Kidney (tissue), 14 donors: Measurements from ENCODE around the gene MMP21. TPM values are rescaled to one million over a fixed set of nuclear protein-coding genes. Genes with fewer than 3 reads are reported as not detected.

ENCODE experiments used
- DNase-seq, 5 donors: peaks; one replicate each; pipeline ENCODE4 v3.0.0-alpha.2; 2013 to 2020
- FAIRE-seq: peaks from 2 replicates; lab custom pipeline; 2012; peaks lifted over from hg19 to GRCh38; lab: Jason Lieb, UNC
- H3K27ac ChIP-seq, 2 donors: one replicate each; pipeline ENCODE4 v1.7.0; 2013; ENCODE audit warnings: low read depth in 2 of 2, low read length in 2 of 2, inconsistent platforms in 1 of 2
- H3K27me3 ChIP-seq: one replicate; pipeline ENCODE4 v1.7.1; 2013; ENCODE audit warnings: low read length, inconsistent platforms; ENCODE audit not compliant: control insufficient read depth, insufficient read depth
- H3K36me3 ChIP-seq, 3 donors: one replicate each; pipeline versions ENCODE4 v1.7.0 to v1.7.1; 2013; ENCODE audit warnings: low read length in 3 of 3, control low read depth in 1 of 3, inconsistent platforms in 1 of 3; ENCODE audit not compliant: insufficient read depth in 3 of 3, control insufficient read depth in 2 of 3
- H3K4me1 ChIP-seq, 3 donors: one replicate each; pipeline versions ENCODE4 v1.7.0 to v1.7.1; 2013; ENCODE audit warnings: low read length in 3 of 3, inconsistent platforms in 1 of 3, low read depth in 1 of 3; ENCODE audit not compliant: control insufficient read depth in 2 of 3, insufficient read depth in 2 of 3
- H3K4me3 ChIP-seq, 3 donors: one replicate each; pipeline versions ENCODE4 v1.7.0 to v1.8.1; 2013; ENCODE audit warnings: low read length in 3 of 3, control low read depth in 1 of 3, inconsistent platforms in 1 of 3
- H3K9ac ChIP-seq, 3 donors: one replicate each; pipeline versions ENCODE4 v1.7.0 to v1.7.1; 2013; ENCODE audit warnings: low read length in 3 of 3, control low read depth in 1 of 3, inconsistent platforms in 1 of 3
- H3K9me3 ChIP-seq, 3 donors: one replicate each; pipeline versions ENCODE4 v1.7.0 to v1.7.1; 2013; ENCODE audit warnings: low read length in 3 of 3, control low read depth in 1 of 3, inconsistent platforms in 1 of 3; ENCODE audit not compliant: control insufficient read depth in 2 of 3, insufficient read depth in 1 of 3
- intact Hi-C: fragments of 100-400 bp; cut with DNase I; formaldehyde crosslinking; loops from one replicate; pipeline ENCODE4 v1.11.1; 2022
- polyA plus RNA-seq: library from polyadenylated mRNA; stranded (reverse); fragments of 350-450 nt; fragmentation: Illumina TruSeq; extraction: RNeasy Lipid Tissue Mini Kit (QIAGEN cat#74804); gene quantifications from one replicate; pipeline ENCODE4 v1.2.3, GENCODE V29; 2014; ENCODE audit warnings: low read depth, low replicate concordance; ENCODE audit not compliant: insufficient read depth
- total RNA-seq: library from RNA; stranded (reverse); fragmentation: NEBNext Ultra II Directional; extraction: Animal tissue kit (Norgen Biotek cat#: 25700); gene quantifications from one replicate; pipeline ENCODE4 v1.2.1, GENCODE V29; 2021
- TF ChIP-seq, protein P1 (sequence below): IDR thresholded peaks from 3 replicates; pipeline ENCODE4 v1.5.1; 2012; ENCODE audit warnings: mild to moderate bottlenecking, moderate library complexity, borderline replicate concordance; ENCODE audit not compliant: insufficient read depth; ENCODE audit errors: extremely low read depth
- donor health status: control.
- donor health status: control.
- donor health status: control.
- donor health status: control.
- donor health status: control.
- donor health status: DM: yes; HTN: yes; CAD: no.
- donor health status: Normal renal cell carcinoma (clear cell type).

Gene MMP21
- total and polyA plus RNA-seq, 2 donors from 2014 or later: 0.13 TPM; not detected in 1

DNA sequence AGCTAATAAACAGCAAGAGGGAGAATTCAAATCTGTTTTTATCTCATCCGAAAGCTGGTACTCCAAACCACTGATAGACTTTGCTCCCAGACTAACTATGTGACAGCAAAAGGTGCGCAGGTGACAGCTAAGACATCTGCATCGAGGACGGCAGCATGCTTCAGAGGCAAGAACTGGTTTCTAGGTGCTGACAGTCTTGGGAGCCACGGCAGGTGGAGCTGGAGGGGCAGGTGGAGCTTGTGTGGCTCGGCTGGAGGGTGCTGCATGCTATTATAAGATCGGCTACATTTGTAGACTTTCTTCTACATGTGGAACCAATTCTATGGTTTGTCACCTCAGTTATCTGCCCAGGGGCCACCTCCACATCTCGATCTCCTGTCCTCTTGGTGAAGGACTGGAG is 21.8 kb upstream of the MMP21 start:
- FAIRE-seq (no peak), DNase-seq (no peak)
- Histone ChIP-seq H3K4me3 (no peak overlapping the region), H3K36me3 (peaks cover 0 to 17% (median 15%) of the 10 kb centered on the region in 3 donors), H3K4me1 (peaks cover 0 to 16% (median 6%) of the 10 kb centered on the region in 3 donors), H3K9me3 (no peaks in the 10 kb centered on the region), H3K27ac (peak overlapping the region in 1 of 2 donors; percentile 18), H3K9ac (no peak overlapping the region), H3K27me3 (no peaks in the 10 kb centered on the region)
- intact Hi-C loops: no loop called here
- TF ChIP-seq, protein P1, sequence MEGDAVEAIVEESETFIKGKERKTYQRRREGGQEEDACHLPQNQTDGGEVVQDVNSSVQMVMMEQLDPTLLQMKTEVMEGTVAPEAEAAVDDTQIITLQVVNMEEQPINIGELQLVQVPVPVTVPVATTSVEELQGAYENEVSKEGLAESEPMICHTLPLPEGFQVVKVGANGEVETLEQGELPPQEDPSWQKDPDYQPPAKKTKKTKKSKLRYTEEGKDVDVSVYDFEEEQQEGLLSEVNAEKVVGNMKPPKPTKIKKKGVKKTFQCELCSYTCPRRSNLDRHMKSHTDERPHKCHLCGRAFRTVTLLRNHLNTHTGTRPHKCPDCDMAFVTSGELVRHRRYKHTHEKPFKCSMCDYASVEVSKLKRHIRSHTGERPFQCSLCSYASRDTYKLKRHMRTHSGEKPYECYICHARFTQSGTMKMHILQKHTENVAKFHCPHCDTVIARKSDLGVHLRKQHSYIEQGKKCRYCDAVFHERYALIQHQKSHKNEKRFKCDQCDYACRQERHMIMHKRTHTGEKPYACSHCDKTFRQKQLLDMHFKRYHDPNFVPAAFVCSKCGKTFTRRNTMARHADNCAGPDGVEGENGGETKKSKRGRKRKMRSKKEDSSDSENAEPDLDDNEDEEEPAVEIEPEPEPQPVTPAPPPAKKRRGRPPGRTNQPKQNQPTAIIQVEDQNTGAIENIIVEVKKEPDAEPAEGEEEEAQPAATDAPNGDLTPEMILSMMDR: no peak

DNA sequence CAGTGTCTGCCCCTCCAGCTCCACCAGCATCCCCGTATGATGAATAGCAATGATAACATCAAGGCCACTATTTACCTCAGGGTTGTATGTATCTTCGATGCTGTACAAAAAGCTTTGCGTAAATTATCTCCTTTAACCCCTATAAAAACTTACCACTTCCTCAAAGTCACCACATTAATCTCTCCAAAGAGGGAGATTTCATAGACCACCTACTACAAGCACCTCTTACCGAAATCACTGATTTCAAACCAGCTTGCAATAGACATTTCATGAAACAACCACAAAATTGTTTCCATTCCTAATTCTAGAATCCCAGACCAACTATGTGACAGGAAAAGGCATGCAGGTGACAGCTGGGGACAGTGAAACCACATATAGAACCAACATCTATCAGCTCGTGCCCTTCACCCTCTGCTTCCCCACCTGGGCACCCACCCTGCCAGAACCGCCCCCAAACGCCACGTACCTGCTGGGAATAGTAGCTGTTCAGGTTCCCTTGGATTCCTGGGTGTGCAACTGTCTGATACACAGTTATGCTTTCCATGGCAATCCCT is 20.1 kb upstream of the MMP21 start:
- H3K36me3 ChIP-seq: peaks cover 0 to 20% (median 15%) of the 10 kb centered on the region in 3 donors
- H3K27me3 ChIP-seq: no peaks in the 10 kb centered on the region
- H3K9ac ChIP-seq: no peak overlapping the region
- DNase-seq (no peak), FAIRE-seq (no peak)
- H3K4me3 ChIP-seq: no peak overlapping the region
- no peak overlapping the region for H3K27ac ChIP-seq
- TF ChIP-seq, protein P1: no peak
- peaks cover 0 to 12% (median 6%) of the 10 kb centered on the region in 3 donors for H3K4me1 ChIP-seq
- intact Hi-C loops: no loop called here
- no peaks in the 10 kb centered on the region for H3K9me3 ChIP-seq

DNA sequence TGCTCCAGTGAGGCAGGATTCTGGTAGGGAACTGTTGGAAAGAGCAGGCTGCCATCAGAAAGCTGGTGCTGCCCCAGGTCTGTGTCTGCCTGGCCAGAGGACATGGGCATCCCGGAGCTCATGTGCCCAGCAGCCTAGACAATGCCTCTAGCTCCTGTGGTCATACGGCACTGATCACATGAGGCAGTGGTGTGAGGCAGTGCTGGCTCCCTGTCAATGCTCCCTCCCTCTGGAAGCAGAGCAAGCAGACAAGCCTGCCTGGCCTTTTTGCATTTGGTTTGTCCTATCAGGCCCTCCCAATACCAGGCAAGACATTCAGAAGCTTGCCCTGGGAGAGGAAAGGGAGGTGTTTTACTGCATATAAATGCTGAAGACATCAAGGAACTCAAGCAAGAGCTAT is 19.5 kb upstream of the MMP21 start:
- TF ChIP-seq, protein P1: no peak
- Histone ChIP-seq H3K27ac (no peak overlapping the region), H3K27me3 (no peaks in the 10 kb centered on the region), H3K9ac (no peak overlapping the region), H3K9me3 (no peaks in the 10 kb centered on the region), H3K4me1 (peaks cover 0 to 12% (median 6%) of the 10 kb centered on the region in 3 donors), H3K36me3 (peaks cover 0 to 20% (median 15%) of the 10 kb centered on the region in 3 donors), H3K4me3 (no peak overlapping the region)
- DNase-seq: no peak
- intact Hi-C loops: no loop called here
- FAIRE-seq: no peak
